GM21423 (cell line): Measurements from ENCODE around the gene PDE8A.

ENCODE experiments used
- ATAC-seq: cut with Tn5 transposase; IDR thresholded peaks from one replicate; pipeline ENCODE4 v1.9.1; 2021; ENCODE audit warnings: mild to moderate bottlenecking, moderate library complexity; ENCODE audit not compliant: unreplicated experiment

PDE8A gene

DNA sequence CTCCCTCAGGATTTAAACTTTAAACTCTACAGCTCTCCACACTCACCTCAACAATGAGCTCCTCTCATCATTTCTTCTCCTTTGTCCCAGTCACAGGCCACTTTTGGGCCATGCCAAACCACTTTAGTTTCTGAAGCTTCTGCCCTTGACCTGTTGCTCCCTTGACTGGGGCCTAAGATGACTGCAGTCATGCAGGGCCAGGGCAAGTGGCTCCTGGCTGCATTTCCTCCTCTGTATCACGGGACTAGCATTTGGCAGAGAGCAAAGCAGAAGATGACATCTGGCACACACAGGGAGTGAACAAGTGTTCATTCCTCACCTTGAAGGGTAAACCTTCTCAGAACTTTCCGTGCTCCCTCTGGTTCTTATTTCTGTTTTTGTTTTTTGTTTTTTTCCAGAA is 136.9 kb downstream of the PDE8A start:
- no peak for ATAC-seq

DNA sequence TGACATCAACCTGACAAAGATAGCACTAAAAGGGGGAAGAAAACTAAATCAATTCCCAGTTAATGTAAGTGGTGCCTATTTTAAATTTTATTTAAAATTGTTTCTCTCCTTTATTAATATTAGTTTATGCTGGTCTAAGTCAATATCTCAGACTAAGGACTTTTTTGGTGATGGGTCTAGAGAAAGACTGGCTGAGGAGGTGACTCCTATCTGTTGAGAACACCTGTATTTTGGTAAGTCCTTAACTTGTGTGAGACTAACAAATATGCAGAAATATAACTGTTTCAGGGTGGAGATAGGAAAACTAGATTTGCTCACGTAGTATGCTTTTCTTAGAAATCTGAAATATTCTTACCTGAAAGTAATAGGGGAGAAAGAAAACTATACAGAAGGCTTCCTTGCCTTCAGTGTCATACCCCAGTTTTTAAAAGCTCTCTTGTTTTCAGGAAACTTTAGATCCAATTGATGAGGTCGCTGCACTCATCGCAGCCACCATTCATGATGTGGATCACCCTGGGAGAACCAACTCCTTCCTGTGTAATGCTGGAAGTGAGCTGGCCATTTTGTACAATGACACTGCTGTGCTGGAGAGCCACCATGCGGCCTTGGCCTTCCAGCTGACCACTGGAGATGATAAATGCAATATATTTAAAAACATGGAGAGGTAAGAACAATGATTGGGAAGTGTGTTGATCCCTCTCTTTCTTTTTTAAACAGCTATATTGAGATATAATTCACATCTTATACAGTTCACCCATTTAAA is 138.9 kb downstream of the PDE8A start:
- no peak for ATAC-seq

DNA sequence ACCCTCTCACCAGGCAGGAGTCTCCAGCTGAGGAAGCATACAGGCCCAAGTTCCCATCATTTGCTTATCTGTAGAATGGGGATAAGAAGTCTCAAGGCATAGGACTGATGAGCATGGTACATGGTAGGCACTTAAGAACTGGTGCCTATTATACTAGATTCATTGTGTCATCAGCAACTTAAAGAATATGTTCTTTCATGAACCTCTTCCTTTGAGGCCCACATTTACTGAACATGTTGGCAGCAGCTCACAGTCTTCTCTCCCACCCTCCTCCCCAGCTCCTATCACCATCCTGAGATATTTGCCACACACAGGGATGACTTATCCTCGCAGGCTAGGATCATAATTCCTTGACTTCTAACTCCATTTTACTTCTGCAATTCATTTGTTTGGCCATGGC is 142.5 kb downstream of the PDE8A start:
- ATAC-seq, result no peak

DNA sequence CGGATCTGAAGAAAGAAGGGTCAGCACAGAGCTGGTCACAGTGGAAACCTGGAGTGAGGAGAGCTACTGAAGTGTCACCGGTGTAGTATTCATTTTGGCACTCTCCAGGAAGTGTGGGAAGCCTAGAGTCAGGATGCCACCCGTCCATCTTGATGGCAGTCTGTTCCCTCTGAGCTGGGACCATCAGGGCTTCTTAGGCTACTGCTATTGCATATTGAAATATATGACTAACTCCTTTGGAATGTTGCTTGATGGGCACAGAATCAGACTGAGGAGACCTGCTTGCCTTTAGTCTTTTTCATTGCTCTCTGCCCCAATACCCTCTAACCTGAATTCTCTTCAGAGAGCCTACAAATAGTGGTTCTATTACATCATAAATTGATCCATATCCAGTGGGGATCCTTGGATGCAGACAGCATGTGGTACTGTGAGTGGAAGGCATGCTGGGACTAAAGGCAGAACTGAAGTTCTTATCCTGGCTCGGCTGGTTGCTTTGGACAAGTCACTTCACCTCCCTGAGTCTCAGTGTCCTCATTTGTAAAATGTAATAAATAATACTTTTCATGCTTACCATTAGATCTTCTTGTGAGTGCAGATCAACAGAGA is 143.5 kb downstream of the PDE8A start:
- ATAC-seq, result no peak

DNA sequence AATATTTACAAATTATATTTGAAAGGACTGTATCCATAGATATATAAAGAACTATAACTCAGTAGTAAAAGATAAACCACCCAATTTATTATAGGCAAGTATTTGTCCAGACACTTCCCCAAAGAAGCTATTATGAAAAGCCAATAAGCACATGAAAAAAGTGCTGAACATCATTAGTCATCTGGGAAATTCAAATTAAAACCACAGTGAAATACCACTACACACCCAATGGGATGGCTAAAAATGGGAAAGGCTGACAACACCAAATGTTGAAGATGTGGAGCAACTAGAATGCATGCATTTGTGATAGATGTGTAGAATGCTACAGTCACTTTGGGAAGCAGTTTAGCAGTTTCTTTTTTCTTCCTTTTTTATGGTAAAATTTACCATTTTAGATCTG is 147.0 kb downstream of the PDE8A start:
- no peak for ATAC-seq

DNA sequence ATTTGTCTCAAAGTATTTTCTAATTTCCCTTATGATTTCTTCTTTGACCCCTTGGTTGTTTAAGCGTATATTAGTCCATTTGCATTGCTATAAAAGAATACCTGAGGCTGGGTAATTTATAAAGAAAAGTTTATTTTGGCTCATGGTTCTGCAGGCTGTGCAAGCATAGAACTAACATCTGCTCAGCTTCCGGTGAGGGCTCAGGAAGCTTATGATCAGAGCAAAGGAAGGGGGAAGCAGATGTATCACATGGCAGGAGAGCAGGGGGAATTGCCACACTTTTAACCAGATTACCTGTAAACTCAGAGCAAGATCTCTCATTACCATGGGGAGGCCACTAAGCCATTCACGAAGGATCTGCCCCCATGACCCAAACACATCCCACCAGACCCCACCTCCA is 148.2 kb downstream of the PDE8A start:
- no peak for ATAC-seq

DNA sequence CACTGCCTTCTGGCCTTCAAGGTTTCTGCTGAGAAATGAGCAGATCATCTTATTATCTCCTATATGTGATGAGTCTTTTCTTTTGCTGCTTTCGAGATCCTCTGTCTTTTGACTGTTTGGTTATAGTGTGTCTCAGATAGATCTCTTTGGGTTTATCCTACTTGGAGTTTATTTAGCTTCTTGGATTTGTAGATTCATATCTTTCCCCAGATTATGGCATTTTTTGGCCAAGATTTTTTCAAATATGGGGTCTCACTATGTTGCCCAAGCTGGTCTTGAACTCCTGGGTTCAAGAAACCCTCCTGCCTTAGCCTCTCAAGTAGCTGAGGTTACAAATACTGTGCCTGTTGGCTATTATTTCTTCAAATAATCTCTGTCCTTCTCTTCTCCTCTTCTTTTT is 150.3 kb downstream of the PDE8A start:
- no peak for ATAC-seq

DNA sequence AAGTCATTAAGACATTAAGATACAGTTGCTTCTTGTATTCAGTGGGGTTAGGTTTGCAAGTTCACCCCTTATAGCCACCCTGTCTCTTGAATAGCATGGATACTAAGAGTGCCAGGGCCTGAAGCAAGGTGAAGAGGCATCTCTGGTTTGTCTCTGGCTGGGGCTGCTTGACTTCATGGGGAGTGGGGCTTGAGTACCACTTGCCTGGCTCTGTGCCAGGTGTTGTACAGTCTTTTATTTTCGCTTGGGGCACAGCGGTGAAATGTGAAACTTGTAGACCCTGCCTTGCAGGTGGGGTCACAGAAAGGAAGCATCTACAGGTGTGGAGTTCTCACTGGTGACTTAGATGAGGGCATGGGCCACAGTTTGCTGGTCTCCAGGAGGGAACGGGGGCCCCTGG is 152.1 kb downstream of the PDE8A start:
- no peak for ATAC-seq

DNA sequence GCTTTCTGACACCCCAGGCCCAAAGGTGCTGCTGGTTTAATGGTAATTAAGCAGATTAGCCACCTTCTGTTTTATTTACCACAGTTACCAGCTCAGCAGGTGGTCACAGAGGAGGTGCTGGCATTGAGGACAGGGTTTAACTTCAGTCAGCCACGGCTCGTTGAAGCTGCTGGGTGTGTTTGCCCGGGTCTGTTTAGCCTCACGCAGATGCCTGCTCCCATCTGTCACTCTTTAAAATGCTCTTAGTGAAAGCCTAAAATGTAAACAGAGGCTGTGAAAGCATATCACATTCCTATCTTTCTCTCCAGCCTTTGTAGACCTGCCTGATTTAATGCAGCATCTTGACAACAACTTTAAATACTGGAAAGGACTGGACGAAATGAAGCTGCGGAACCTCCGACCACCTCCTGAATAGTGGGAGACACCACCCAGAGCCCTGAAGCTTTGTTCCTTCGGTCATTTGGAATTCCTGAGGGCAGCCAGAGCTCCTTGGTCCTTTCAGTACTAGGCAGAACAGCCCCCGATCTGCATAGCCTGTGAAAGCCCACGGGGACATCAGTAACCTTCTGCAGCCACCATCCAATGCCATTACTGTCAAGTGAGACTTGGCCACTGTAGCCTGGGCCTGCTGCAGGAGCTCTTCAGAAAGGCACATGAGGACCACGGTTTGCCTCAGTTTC is 156.0 kb downstream of the PDE8A start:
- no peak for ATAC-seq

DNA sequence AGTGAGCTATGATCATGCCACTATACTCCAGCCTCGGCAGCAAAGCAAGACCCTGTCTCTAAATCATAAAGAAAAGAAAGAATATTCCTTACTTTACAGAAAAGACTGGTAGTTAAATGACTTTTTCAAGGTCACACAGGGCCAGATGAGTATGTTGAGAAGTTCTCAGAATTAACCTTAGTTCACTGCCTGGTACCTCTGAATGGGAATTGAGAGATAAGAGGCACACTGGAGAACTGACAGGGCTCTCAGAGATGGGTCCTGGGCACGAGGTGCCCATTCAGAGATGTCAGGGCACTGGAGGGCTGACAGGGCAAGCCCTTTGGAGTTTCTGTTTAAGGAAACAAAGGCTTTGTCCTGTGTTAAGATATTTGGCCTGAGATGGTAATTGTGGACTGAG is 157.7 kb downstream of the PDE8A start:
- ATAC-seq, result no peak

DNA sequence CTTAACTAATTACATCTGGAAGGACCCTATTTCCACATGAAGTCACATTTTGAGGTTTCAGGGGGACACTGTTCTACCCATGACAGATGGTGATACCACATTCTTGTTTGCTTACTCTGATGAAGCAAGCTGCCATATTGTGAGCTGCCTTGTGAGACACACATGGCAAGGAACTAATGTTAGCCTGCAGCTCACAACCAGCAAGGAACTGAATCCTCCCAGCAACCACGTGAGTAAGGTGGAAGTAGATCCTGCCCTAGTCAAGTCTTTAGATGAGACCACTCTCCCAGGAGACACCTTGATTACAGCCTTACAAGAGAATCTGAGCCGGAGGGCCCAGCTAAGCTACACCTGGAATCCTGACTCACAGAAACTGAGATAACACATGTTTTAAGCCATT is 160.1 kb downstream of the PDE8A start:
- no peak for ATAC-seq

DNA sequence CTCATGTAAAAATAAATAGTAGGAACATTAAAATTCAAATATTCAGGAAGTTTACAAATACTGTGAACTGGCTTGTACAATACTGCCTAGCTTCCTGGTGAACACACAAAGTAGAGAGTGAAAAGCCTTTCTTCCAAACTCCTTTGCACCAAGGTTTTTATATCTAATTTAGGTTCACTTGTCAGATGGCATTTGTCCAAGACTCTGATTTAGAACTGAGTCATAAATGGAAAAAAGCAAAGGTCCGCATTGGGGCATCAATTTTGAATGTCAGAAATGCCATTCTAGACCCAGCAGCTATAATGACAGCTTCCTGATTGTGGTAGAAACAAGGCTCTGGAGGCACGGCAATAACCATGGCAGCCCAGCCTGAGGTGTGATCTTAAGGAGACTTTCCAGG is 160.7 kb downstream of the PDE8A start:
- no peak for ATAC-seq

DNA sequence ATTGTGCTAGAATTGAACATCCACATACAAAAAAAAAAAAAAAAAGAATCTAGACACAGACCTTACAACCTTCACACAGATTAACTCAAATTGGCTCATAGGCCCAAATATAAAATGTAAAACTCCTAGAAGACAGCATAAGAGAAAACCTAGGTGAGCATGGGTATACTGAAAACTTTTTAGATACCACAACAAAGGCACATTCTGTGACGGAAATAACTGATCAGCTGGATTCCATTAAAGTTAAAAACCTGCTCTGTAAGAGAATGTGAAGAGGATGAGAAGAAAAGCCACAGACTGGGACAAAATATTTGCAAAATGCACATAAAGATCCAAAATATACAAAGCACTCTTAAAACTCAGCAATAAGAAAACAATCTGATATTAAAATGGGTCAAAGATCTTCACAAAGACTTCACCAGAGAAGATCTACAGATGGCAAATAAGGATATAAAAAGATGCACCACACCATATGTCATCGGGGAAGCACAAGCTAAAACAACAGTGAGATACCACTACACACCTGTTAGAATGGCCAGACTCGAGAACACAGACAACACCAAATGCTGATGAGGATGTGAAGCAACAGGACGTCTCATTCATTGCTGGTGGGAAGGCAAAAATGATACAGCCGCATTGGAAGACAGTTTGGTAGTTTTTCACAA is 167.9 kb downstream of the PDE8A start:
- ATAC-seq, result no peak

DNA sequence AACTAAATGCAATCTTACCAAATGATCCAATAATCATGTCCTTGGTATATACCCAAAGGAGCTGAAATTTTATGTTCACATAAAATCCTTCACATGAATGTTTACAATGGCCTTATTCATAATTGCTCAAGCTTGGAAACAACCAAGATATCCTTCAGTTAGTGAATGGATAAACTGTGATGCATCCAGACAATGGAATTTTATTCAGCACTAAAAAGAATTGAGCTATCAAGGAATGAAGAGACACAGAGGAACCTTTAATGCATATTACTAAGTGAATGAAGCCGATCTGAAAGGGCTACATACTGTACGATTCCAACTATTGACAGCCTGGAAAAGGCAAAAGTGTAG is 168.4 kb downstream of the PDE8A start:
- no peak for ATAC-seq

DNA sequence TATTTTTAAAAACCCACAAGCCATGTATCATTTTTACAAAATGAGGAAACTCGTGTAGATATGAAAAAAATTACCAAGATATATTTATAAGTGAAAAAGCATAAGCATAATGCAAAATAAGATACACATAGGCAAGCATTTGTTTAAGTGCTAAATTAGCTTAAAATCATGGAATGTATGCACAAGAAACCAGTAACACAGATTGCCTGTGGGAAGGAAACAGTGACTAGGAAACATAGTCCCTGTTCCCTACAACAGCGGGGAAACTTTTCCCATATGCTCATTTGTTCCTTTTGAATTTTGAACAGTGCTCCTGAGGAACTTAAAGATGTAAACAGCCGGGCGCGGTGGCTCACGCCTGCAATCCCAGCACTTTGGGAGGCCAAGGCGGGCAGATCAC is 169.5 kb downstream of the PDE8A start:
- ATAC-seq, result no peak

DNA sequence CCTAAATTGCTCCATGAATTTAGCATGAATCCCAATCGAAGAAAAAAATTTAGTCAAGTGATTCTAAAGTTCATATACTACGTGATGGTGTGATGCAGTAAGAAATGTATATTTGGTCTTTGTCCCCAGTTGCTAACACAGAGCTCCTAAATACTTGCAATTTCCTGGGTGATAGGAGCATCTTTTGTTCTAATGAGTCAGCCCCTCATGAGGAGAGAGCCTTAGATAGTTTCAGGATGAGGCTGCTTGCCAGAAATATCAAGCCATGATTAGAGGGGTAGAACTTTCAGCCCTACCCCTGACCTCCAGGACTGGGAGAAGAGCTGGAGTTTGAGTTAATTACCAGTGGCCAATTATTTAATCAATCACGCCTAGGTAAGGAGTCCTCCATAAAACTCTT is 170.2 kb downstream of the PDE8A start:
- no peak for ATAC-seq

DNA sequence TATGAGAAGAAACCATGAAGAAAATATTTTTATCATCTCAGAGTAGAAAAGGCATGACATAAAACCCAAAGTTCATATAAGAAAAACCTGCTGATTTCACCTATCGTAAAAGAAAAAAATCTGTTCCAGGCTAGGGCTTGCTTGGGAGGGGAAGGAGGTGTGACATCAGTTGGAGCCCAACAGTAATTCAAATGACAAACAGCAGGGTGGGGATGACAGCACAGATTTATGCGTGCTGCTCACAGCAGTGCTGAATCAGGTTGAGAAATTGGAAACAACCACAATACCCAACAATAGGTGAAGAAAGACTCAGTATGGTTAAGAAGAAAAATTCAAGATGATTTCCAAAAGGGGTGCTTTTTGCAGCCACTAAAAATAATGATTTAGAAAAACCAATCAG is 172.4 kb downstream of the PDE8A start:
- no peak for ATAC-seq

DNA sequence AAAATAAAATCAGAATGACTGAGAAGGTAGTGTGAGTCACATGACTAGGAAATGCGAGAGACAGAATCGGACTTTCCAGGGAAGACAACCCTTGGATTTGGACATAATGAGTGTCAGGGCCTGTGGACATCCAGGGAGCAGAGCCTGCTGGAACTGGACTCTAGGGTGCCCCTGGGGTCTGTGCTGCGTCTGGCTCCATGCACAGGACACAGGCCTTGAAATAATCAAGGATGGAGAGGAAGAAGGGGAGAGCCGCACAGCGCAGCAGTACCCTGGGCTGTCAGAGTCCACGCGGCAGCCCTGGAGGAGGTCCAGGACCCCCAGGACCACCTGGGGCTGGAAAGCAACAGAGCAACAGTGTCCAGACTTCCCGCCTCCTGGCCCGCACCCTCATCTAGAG is 173.7 kb downstream of the PDE8A start:
- no peak for ATAC-seq

DNA sequence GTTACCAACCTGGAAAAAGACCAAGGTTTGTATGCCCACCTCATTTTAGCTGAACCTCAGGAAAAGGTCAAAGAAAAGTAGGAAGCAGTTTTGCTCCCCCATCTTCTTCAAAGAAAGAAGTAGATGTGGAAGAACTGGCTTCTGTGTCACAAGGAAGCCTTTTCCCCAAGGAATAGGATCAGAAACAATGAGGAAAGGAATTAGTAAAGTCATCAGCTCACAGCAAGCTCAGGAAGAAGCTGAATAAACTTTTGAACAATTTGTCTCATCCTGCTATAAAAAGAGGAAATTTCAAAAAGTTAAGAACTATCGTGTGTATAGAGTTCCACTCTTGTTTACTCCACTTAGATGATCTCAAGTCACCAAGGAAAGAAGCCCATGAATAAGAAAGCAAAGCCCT is 174.2 kb downstream of the PDE8A start:
- ATAC-seq, result no peak

DNA sequence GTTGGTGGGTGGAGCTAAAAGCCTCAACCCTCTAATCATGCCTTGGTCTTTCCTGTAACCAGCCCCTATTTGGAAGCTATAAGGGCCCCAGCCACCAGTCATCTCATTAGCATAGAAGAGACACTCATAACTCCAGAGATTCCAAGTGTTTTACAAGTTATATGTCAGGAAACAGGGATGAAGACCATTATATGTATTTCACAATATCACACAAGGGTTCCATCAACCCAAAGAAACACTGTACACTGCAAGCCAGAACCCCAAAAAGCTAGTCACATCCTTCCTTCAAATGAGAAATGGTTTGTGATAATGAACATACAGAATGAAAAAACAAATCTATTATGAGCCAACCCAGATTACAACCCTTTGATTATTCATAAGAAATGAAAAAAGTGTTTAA is 175.7 kb downstream of the PDE8A start:
- ATAC-seq, result no peak

DNA sequence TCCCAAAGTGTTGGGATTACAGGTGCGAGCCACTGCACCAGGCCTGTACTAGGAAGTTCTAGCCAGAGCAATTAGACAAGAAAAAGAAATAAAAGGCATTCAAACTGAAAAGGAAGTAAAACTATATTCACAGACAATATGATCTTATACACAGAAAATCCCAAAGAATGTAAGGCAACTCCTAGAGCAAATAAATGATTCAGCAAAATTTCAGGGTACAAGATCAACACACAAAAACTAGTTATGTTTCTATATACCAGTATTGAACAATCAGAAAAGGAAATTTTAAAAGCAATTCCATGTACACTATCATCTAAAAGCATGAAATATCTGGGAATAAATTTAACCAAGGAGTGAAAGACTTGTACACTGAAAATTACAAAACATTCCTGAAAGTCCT is 180.6 kb downstream of the PDE8A start:
- ATAC-seq, result no peak
